Measurements from ENCODE around the gene SHISAL2A. TPM values are rescaled to one million over a fixed set of nuclear protein-coding genes. Genes with fewer than 3 reads are reported as not detected.

SHISAL2A gene
- total and polyA plus RNA-seq, 7 donors: 0.13 to 1.6 (median 0.28) TPM

DNA sequence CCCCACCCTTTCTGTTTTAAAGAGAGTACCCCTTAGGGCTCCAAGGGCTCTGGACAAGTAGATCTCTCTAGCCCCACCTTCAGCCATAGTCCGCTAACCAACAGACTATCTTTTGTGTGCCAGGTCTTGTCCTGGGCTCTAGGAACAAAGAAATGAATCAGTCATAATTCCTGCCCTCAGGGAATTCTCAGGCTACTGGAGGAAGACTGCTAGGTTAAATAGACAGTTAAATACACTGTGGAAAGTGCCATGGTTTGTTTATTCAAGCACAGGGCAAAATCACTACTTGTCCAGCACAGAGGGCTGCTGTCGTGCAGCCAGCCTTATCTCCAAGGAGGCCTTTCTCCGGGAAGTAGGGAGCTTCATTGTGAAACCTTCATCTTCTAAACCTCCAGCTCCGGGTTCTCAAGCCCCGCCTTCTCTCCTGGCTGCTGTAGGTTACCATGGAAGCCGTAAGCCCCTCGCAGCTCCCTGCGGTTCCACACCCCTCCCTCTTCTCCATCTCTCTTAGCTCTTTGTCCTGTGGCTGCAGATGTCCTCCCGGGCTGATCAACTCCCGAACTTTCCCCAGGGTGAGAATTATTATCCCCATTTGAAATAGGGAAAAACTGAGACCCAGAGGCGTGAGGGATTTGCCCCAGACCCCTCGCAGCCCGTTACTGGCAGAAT is 29.8 kb downstream of the SHISAL2A start:
- no peaks in the 10 kb centered on the region for H3K9me3 ChIP-seq
- H3K4me3 ChIP-seq: no peak overlapping the region
- H3K4me1 ChIP-seq: peaks cover 3% of the 10 kb centered on the region
- no peak for DNase-seq
- no peak for ATAC-seq
- H3K36me3 ChIP-seq (ENCODE audit: insufficient read depth in 1 of 2, low read depth in 1 of 2): no peaks in the 10 kb centered on the region
- intact Hi-C loops (cut with DNase I): no loop called here
- 44 to 54% (median 46%) methylated on average over 13 of the region's 13 CpGs for WGBS, 3 donors
- H3K27me3 ChIP-seq (ENCODE audit: insufficient read depth in 3 of 3, low read length in 2 of 3): no peaks in the 10 kb centered on the region
- no peak overlapping the region for H3K27ac ChIP-seq
- TF ChIP-seq, protein P1, sequence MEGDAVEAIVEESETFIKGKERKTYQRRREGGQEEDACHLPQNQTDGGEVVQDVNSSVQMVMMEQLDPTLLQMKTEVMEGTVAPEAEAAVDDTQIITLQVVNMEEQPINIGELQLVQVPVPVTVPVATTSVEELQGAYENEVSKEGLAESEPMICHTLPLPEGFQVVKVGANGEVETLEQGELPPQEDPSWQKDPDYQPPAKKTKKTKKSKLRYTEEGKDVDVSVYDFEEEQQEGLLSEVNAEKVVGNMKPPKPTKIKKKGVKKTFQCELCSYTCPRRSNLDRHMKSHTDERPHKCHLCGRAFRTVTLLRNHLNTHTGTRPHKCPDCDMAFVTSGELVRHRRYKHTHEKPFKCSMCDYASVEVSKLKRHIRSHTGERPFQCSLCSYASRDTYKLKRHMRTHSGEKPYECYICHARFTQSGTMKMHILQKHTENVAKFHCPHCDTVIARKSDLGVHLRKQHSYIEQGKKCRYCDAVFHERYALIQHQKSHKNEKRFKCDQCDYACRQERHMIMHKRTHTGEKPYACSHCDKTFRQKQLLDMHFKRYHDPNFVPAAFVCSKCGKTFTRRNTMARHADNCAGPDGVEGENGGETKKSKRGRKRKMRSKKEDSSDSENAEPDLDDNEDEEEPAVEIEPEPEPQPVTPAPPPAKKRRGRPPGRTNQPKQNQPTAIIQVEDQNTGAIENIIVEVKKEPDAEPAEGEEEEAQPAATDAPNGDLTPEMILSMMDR (IDR thresholded peaks at IDR 0.05): no peak

DNA sequence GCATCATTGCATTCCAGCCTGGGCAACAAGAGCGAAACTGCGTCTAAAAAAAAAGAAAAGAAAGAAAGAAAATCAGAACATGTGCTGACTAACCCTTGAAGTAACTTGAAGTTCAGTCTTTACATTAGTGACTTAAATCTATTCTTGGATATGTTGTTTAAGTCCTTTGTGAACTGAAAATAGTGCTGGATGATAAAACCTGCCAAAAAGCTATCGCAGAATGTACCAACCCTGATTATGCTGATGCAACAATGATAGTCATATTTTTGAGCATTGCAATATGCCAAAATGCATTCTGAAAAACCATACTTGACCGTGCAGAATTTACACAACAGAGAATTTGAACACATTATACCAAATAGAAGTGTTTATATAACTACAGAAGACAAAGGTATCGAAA is 30.7 kb downstream of the SHISAL2A start:
- Histone ChIP-seq H3K9me3 (no peaks in the 10 kb centered on the region), H3K4me1 (peaks cover 3% of the 10 kb centered on the region), H3K36me3 (ENCODE audit: insufficient read depth in 1 of 2, low read depth in 1 of 2) (no peaks in the 10 kb centered on the region), H3K4me3 (no peak overlapping the region), H3K27me3 (ENCODE audit: insufficient read depth in 3 of 3, low read length in 2 of 3) (no peaks in the 10 kb centered on the region), H3K27ac (no peak overlapping the region)
- 83 to 91% (median 91%) methylated on average over 5 of the region's 5 CpGs for WGBS, 3 donors
- intact Hi-C loops (cut with DNase I): no loop called here
- no peak for ATAC-seq
- no peak for DNase-seq
- TF ChIP-seq, protein P1 (IDR thresholded peaks at IDR 0.05): no peak

DNA sequence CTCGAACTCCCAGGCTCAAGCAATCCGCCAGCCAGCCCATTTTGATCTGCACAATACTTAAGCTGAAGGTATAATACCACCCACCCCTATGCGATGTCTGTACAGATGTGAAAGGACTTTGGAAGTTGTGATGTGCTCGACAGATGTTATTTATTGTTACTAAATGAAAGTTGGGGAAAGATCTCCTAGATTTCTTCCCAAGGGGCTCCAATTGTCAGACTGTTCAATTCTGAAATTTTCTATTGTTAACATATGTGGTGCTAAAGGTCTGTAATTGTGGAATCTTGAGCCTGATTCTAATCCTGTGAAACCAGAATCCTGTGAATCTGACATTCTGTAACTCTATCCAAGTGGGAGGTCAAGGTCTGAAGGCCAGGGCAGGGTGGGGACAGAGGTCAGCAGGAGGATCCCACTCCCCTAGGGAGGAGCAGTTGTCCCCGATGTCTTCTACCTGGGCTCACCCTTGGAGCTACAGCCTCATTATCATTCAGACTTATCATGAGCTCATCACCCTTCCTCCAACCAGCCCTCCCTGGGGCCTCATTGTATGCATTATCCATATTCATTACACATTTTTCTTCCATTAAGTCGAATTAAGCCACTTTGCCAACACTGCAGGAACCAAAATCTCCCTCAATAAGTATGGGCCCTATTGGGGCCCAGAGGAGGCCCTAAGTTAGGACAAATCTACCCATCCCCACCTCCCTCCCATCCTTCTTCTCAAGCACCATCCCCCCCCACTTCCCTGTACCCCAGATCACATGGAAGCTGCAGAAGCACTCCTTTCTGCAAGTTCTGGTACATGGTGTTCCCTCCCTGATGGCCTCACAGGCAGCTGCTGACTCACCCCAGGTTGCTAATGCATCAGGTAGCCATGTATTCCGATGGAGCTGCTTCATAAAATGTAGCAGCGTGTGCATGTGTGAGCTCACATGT is 32.3 kb downstream of the SHISAL2A start:
- H3K4me3 ChIP-seq: no peak overlapping the region
- H3K27ac ChIP-seq: no peak overlapping the region
- ATAC-seq: peak; percentile 41 to 86 (median 83)
- DNase-seq: peak in 1 of 2 donors; percentile 73
- TF ChIP-seq, protein P1 (IDR thresholded peaks at IDR 0.05): no peak
- H3K36me3 ChIP-seq (ENCODE audit: insufficient read depth in 1 of 2, low read depth in 1 of 2): no peaks in the 10 kb centered on the region
- no peaks in the 10 kb centered on the region for H3K9me3 ChIP-seq
- 71 to 73% (median 72%) methylated on average over 8 of the region's 8 CpGs for WGBS, 3 donors
- peaks cover 7% of the 10 kb centered on the region for H3K4me1 ChIP-seq
- intact Hi-C loops (cut with DNase I): no loop called here
- H3K27me3 ChIP-seq (ENCODE audit: insufficient read depth in 3 of 3, low read length in 2 of 3): no peaks in the 10 kb centered on the region

DNA sequence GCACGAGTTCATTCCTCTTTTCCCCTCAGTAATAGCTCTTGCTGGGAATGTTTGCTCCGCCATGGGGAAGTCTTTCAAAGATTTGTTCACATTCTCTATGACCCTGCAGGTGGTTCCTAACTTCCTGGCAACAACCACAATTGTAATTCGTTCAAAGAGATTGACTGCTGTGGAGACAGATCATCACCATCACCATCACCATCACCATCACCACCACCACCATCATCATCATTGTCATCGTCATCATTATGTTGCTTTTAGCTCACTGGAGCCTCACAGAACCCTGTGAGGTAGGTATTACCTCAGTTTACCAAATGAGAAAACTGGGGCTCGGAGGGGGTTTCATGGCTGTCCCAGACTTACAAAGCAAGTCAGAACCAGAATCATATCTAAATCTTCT is 34.3 kb downstream of the SHISAL2A start:
- H3K27ac ChIP-seq: no peak overlapping the region
- H3K27me3 ChIP-seq (ENCODE audit: insufficient read depth in 3 of 3, low read length in 2 of 3): no peaks in the 10 kb centered on the region
- WGBS, 3 donors: 86 to 90% (median 87%) methylated on average over 5 of the region's 5 CpGs
- H3K9me3 ChIP-seq: no peaks in the 10 kb centered on the region
- ATAC-seq: no peak
- intact Hi-C loops (cut with DNase I): no loop called here
- H3K36me3 ChIP-seq (ENCODE audit: insufficient read depth in 1 of 2, low read depth in 1 of 2): no peaks in the 10 kb centered on the region
- no peak overlapping the region for H3K4me3 ChIP-seq
- peaks cover 7% of the 10 kb centered on the region for H3K4me1 ChIP-seq
- no peak for DNase-seq
- TF ChIP-seq, protein P1 (IDR thresholded peaks at IDR 0.05): no peak

All from psoas muscle (tissue), 8 donors.